ENCODE data around the gene BOD1.

The BOD1 gene

DNA sequence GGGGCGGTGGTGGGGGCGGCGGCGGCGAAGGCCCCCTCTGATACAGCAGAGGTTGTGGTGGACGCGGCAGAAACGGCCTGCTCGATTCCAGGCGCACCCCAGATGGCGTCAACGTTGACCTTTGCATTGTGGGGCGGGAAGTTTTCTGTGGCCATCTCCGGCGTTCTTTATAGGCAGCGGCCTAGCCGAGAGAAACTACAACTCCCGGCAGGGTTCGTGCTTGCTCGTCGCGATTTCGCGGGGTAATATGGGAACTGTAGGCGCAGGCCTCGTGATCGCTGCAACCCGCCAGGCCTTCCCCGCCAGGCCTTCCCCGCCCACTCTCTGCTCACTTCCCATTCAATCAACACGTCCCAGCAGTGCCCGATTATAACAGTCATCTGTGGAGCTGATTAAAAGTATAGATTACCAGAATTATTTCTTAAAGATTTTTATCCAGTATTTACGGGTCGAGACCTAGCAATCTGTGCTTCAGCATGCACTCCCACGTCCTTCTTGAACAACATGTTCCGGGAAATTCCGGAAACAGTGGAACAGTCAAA, at the start of gene BOD1:
Gene BOD1, minus strand, starts transcription at position 74 of the 542 bp plus-strand sequence. CDS start 214 bp downstream, outside the sequence.
- DNase-seq: peak; percentile 90 to 91

DNA sequence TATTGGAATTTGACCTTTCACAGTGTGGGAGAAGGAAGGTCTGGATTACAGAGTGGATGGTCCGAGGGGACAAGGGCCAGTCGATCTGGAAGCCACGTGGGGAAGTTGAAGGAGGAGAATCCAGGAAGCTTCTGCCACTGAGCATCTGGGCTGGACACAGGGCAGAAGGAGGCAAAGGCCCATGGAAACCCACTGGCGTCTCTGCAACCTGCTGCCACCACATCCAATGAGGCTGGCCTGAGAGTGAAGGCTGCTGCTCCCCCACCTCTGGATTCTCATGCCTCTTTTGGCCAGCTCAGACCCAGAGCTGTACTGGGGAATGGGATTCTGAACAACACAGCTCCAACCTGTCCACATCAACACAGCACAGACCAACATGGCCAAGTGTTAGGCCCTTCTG, 48.9 kb upstream of the BOD1 start:
- DNase-seq: no peak

GRCh38 chr5:173664154-173664526, 47.7 kb upstream of the BOD1 start:
- DNase-seq: no peak

DNA sequence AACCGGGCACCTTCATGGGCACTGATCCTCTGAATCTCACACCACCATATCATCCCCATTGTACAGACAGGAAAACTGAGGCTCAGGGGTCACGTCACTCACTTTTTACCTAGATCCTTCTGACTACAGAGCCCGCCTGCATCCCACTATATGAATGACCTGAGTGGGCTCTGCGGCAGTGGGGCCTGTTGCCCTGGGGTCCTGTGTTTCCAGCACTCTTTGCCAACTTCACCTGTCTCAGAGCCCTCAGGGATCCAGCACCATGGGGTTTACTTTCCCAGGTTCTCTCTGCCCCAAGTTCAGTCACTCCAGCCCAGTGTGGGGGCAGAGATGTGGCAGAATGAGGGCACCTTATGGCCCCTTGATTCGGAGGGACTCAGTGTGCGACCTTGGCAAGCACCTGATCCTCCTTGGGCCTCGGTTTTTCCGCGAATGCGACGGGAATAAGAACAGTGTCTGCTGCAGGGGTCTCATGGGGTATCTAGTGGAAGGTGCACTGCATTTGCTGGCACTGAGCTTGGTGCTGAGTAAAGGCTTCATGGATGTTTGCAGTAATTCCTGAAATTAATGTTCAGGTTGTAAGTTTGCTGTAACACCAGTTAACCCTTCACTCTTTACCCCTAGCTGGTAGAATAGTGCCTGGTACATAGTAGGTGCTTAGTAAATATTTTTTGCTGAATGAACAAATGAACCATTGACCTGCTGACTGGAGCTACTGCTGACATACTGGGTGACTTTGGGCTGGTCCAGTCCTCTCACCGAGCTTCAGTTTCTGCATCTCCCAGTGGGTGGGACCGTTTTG, 47.1 kb upstream of the BOD1 start:
- DNase-seq: no peak

GRCh38 chr5:173662581-173663351, 46.3 kb upstream of the BOD1 start:
- no peak for DNase-seq

DNA sequence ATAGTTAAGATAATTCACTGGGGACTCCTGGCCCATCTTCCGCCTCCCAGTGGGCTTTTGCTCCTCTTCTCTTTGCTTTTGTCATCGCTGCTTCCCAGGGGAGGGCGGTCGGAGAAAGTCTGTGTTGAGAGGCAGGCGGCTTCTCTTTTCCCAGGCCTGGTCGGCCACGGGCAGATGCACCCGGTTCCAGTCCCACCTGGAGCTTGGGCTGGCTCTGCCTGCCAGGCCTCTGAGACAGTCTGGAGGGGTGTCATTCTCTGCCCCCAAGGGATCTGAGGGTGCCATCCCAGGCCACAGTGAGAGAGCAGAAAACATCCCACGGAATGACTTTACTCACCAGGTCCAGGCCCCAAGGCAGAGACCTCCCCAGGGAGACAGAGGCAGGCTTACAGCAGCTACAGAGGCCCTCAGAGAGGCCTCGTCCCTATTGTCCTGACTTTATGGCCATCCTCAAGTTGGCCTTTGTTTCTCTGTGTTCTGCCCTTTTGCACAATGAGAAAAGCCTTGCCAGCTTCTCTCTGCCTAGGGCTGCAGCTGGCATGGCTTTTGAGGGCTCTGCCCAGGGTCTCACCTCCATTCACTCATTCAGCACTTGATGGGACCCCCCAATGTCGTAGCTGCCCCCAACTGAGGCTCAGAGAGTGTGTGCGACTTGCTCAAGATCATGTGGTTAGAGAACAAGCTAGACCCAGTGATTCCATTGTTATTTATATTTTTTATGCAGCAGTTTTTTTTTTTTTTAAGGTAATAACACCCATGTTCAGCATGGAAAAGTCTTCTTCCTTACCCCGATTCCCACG, 44.2 kb upstream of the BOD1 start:
- DNase-seq: no peak

- DNase-seq: no peak
Measured at GRCh38 chr5:173659423-173659822, 43.0 kb upstream of the BOD1 start.

DNA sequence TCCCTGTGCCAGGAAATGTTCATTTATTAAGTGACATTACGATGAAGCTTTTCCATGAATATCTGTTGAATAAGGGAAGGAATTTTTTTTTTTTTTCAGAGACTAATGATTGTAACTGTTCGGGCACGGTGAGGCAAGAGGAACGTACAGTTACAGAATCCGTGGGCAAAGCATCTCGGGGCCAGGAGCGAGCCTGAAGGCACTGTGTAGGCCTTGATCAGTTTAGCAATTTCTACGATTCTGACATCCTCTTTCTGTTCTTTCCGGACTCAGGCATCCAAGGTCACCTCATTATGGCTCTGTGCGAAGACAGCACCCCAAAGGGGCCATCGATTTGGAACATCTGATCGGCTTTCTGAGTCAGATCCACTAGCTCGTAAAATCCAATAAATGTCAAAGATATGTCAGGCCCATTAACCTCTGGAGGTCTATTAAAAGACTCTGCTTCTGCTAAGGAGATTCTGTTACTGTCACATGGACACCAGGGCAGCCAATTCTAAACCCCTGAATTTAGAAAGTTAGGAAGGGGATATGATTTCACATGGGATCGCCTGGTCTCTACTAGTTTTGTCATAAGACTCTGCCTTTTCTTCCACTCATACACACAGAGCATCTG, 41.4 kb upstream of the BOD1 start:
- no peak for DNase-seq

DNA sequence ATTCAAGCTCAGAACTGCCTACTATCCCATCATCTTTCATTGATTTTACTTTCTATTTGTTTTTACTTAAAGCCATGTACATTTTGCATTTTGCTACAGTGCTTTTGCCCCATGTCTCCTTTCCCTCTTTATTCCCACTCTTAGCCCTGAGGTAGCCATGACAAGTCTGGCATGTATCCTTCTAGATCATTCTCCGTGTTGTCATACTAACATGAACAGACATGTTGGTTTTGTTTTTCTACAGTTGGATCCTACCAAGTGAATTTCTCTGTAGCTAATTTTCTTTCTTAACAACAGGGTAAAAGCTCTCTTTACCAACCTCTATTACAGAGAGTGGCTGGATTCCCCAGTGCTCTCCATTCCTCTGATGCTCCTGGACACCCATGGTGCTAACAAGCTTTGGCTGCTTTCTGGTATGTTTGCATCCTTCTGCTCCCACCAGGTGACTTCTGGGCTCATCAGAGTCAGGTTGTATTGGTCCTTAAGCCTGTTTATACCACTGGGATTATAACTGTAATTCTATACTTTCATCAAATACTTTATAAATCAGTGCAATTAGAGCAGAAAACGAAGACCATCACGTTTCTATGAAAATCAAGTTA, 38.8 kb upstream of the BOD1 start:
- no peak for DNase-seq

DNA sequence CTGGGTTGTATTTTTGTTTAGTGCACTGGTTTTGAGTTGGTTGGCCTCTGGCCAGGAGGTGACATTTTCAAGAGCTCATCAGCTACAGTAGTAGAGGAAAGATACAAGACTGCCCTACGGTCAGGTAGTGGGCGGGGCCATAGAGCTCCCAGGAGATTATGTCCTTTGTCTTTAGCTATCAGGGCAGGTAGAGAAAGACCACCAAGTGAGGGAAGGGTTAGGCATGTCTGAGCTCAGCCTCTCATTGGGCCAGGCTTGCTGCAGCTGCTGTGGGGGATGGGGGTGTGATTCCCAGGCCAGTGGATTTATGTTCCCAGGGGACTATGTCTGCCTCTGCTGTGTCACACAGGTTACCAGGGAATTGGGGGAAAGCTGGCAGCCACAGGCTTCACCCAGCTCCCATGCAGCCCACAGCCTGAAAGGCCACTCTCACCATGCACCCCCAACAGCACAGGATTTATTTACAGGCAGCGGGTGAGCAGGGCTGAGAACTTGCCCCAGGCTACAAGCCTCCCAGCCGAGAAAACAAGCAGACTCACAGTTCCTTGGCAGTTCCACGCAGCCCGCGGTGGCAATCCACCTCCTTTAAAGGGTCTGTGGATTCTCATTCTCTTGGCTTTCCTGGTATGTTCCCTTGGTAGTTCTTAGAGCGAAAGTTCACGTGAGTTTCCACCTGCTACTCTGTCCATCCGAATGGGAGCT, 37.5 kb upstream of the BOD1 start:
- DNase-seq: no peak

GRCh38 chr5:173648308-173648866, 31.9 kb upstream of the BOD1 start:
- DNase-seq: no peak

GRCh38 chr5:173646692-173647091, 30.2 kb upstream of the BOD1 start:
- DNase-seq: no peak

DNA sequence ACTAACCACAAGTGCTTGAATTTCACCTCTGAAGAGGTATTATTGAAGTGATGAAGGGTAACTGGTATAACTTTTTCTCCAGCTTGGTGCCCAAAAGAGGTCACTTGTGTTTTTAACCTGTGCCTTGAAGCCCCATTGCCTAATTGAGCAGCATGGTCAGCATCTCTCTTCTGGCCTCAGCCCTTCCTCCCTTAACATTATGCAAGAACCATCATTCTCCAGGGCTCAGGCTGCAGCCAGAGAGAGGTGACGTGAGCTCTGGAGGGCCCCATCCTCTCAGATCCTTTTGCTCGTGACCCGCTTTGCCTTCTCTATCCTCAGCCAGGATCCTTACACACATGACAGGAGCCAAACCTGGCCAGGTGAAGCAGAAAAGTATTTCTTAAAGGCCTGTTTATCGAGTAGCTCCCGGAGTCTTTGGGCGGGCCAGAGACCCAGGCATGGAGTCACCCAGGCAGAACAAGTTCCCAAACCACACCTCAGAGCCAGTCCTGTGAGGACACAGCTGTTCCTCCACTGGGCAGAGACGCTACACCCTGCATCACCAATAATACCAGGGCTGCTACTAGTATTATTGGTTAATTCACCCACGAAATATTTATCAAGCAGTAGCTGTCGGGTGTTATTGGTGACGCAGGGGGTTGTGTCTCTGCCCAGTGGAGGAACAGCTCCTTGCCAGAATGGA, 29.6 kb upstream of the BOD1 start:
- DNase-seq: no peak

GRCh38 chr5:173645437-173645807, 29.0 kb upstream of the BOD1 start:
- DNase-seq: no peak

GRCh38 chr5:173644673-173645436, 28.4 kb upstream of the BOD1 start:
- no peak for DNase-seq

GRCh38 chr5:173643964-173644363, 27.5 kb upstream of the BOD1 start:
- peak; percentile 10 to 19 for DNase-seq

GRCh38 chr5:173642895-173643481, 26.5 kb upstream of the BOD1 start:
- no peak for DNase-seq

GRCh38 chr5:173642191-173642816, 25.9 kb upstream of the BOD1 start:
- DNase-seq: no peak
